Measurements from ENCODE around the gene MICALL2.
A peak's percentile ranks its signal among the peaks of the same experiment; 100 is the strongest.

MICALL2 gene

GRCh38 chr7:1478480-1478879, 19.2 kb upstream of the MICALL2 start:
- no peak for TF ChIP-seq CTCF (IDR thresholded peaks at IDR 0.05; ENCODE audit: borderline replicate concordance, insufficient read depth, low read depth, low read length)
- no peak overlapping the region for H3K4me3 ChIP-seq (ENCODE audit: low read depth, low read length)

GRCh38 chr7:1476859-1477258, 17.6 kb upstream of the MICALL2 start:
- TF ChIP-seq CTCF (IDR thresholded peaks at IDR 0.05; ENCODE audit: borderline replicate concordance, insufficient read depth, low read depth, low read length), result no peak
- H3K4me3 ChIP-seq (ENCODE audit: low read depth, low read length), result no peak overlapping the region

- TF ChIP-seq CTCF (IDR thresholded peaks at IDR 0.05; ENCODE audit: borderline replicate concordance, insufficient read depth, low read depth, low read length), result no peak
- H3K4me3 ChIP-seq (ENCODE audit: low read depth, low read length), result no peak overlapping the region
Measured at GRCh38 chr7:1475991-1476390, 16.7 kb upstream of the MICALL2 start.

- no peak for TF ChIP-seq CTCF (IDR thresholded peaks at IDR 0.05; ENCODE audit: borderline replicate concordance, insufficient read depth, low read depth, low read length)
- no peak overlapping the region for H3K4me3 ChIP-seq (ENCODE audit: low read depth, low read length)
Measured at GRCh38 chr7:1475393-1475792, 16.1 kb upstream of the MICALL2 start.

- TF ChIP-seq CTCF (IDR thresholded peaks at IDR 0.05; ENCODE audit: borderline replicate concordance, insufficient read depth, low read depth, low read length), result no peak
- no peak overlapping the region for H3K4me3 ChIP-seq (ENCODE audit: low read depth, low read length)
Measured at GRCh38 chr7:1474736-1475135, 15.5 kb upstream of the MICALL2 start.

GRCh38 chr7:1473864-1474512, 14.7 kb upstream of the MICALL2 start:
- TF ChIP-seq CTCF (IDR thresholded peaks at IDR 0.05; ENCODE audit: borderline replicate concordance, insufficient read depth, low read depth, low read length), result peak; percentile 96
- no peak overlapping the region for H3K4me3 ChIP-seq (ENCODE audit: low read depth, low read length)

- no peak for TF ChIP-seq CTCF (IDR thresholded peaks at IDR 0.05; ENCODE audit: borderline replicate concordance, insufficient read depth, low read depth, low read length)
- no peak overlapping the region for H3K4me3 ChIP-seq (ENCODE audit: low read depth, low read length)
Measured at GRCh38 chr7:1470901-1471300, 11.6 kb upstream of the MICALL2 start.
